PFSK-1 (cell line): ENCODE data around the gene CALB2.

Experiments used
- POLR2AphosphoS5 ChIP-seq: IDR thresholded peaks from 2 replicates; pipeline ENCODE4 v1.6.1; 2012; ENCODE audit warnings: low read depth, mild to moderate bottlenecking, control low read depth, low read length, moderate library complexity
- SIN3A ChIP-seq: IDR thresholded peaks from 2 replicates; pipeline ENCODE4 v1.6.1; 2012; ENCODE audit warnings: mild to moderate bottlenecking, low read length, moderate library complexity, borderline replicate concordance; ENCODE audit not compliant: insufficient read depth
- TAF1 ChIP-seq: IDR thresholded peaks from 2 replicates; pipeline ENCODE4 v1.6.1; 2012; ENCODE audit warnings: low read length, control low read depth, borderline replicate concordance; ENCODE audit not compliant: insufficient read depth
- TF ChIP-seq, protein P1 (sequence below), 2 experiments: IDR thresholded peaks; 2 replicates each; pipeline versions ENCODE4 v1.6.1 to v1.8.0; 2011 to 2012; ENCODE audit warnings: low read depth in 2 of 2, low read length in 2 of 2, control low read depth in 1 of 2, inconsistent platforms in 1 of 2, mild to moderate bottlenecking in 1 of 2, moderate library complexity in 1 of 2; ENCODE audit not compliant: insufficient read depth in 1 of 2

DNA sequence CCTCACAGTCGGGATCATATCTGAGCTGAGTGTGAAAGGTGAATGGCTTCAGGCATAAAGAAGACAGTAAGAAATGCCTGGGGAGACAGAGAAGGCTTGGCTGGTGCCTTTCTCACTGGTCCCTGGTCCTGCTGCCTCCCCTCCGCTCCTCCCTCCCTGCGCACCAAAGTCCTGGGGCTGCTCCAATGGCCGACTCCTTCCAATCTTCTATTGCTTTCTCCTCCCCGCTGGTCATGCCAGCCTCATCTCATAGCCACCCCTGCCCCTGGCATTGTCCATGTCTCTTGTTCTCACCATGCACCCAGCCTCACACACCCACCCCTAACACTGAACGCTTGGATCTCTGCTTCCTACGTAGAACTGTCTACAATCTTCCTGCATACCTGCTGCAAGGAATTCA lies 65.3 kb downstream of the CALB2 start:
- TF ChIP-seq POLR2AphosphoS5 (no peak), TAF1 (no peak), SIN3A (no peak)
- TF ChIP-seq, protein P1, sequence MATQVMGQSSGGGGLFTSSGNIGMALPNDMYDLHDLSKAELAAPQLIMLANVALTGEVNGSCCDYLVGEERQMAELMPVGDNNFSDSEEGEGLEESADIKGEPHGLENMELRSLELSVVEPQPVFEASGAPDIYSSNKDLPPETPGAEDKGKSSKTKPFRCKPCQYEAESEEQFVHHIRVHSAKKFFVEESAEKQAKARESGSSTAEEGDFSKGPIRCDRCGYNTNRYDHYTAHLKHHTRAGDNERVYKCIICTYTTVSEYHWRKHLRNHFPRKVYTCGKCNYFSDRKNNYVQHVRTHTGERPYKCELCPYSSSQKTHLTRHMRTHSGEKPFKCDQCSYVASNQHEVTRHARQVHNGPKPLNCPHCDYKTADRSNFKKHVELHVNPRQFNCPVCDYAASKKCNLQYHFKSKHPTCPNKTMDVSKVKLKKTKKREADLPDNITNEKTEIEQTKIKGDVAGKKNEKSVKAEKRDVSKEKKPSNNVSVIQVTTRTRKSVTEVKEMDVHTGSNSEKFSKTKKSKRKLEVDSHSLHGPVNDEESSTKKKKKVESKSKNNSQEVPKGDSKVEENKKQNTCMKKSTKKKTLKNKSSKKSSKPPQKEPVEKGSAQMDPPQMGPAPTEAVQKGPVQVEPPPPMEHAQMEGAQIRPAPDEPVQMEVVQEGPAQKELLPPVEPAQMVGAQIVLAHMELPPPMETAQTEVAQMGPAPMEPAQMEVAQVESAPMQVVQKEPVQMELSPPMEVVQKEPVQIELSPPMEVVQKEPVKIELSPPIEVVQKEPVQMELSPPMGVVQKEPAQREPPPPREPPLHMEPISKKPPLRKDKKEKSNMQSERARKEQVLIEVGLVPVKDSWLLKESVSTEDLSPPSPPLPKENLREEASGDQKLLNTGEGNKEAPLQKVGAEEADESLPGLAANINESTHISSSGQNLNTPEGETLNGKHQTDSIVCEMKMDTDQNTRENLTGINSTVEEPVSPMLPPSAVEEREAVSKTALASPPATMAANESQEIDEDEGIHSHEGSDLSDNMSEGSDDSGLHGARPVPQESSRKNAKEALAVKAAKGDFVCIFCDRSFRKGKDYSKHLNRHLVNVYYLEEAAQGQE (IDR thresholded peaks at IDR 0.05; ENCODE audit: insufficient read depth in 1 of 2, low read depth in 2 of 2, low read length in 2 of 2): no peak
